ENCODE measurements around the gene COL16A1. TPM values are rescaled to one million over a fixed set of nuclear protein-coding genes. Genes with fewer than 3 reads are reported as not detected.
A peak's percentile ranks its signal among the peaks of the same experiment; 100 is the strongest.

The COL16A1 gene
- total RNA-seq, 2 experiments from 2014 or later = 0.14 TPM; not detected in 1

DNA sequence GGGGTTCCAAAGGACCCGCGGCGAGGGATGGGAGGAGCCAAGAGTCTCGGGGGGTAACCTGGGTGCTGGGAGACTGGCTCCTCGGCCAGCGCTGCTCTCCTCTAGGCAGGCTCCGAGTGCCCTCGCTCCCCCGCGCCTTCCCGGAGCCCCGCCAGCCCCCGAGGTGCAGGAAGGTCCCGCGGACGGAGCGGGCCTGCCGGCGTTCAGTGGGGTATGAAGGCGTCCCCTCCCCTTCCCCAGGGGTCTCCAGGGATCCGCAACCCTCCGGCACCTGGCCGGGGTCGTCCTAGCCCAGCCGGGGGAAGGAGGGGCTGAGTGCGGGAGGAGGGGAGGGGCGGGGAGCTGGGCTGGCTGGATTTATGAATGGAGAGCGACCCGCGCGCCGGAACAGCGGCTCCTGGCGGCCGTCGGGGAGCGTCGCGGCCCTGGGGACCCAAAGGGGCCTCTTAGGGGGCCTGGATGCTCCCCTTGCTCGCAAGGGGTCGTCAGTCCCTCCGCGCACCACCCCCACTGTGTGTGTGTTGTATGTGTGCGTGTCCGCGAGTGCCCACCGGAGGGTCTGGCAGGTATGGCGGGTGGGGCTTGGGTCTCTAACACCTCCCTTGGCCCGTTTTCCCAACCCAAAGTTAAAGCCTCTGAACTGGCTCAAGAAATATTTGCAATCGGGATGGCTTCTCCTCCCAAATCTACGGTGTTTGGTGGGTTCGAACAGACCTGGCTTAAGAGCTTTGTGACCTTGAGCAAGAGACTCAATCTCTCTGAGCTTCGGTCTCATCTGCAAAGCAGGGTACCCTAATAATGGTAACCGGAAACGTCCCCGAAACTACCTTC is 85.7 kb downstream of the COL16A1 start:
- Mint-ChIP-seq H3K4me1 (peaks cover 2% of the 10 kb centered on the region), H3K27me3 (peaks cover 24% of the 10 kb centered on the region), H3K36me3 (no peaks in the 10 kb centered on the region), H3K27ac (no peak overlapping the region), H3K9me3 (no peaks in the 10 kb centered on the region), H3K4me3 (no peak overlapping the region)
- POLR2A ChIA-PET = no interaction called here
- ATAC-seq (ENCODE audit: low read depth) = peak; percentile 62
- DNase-seq = peak; percentile 65

DNA sequence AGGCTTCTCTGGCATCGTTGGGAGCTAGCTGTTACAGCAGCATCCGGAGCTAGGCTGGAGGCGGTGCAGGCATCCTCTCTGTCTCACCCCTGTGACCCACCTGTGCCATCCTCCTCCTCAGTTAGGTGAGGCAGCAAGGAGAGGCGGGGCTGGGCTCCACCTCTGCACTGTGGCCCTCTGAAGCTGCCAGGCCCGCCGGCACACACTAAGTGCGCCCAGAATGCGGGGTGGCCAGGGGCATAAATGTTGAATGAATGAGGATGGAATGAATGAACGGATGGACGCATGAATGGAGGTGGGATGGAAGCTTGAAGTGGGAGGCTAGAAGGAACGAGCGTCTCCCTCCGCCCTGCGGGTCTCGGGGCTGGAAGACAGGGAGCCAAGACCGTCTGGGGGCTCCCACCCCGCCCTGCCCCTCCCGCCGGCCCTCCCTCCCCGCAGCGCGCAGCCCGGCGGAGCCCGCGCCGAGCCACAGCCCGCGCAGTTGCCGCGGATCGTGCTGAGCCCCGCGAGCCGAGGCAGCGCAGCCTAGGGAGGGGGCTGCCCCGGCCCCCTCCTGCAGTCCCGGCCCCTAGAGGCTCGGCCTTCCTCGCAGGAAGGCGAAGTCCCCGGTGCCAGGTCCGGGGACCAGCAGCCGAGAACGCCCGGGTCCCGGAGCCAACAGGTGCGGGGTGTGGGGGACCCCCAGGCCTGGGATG is 86.5 kb downstream of the COL16A1 start, which contains the start of gene HCRTR1:
Gene HCRTR1, plus strand, starts transcription at position 472 of the 698 bp plus-strand sequence. CDS start 1,504 bp downstream, outside the sequence.
- ATAC-seq (ENCODE audit: low read depth) = no peak

GRCh38 chr1:31615939-31616338 is 87.9 kb downstream of the COL16A1 start:
- POLR2A ChIA-PET = no interaction called here
- no peak for DNase-seq
- ATAC-seq (ENCODE audit: low read depth) = no peak
- Mint-ChIP-seq H3K27me3 (peaks cover 24% of the 10 kb centered on the region), H3K9me3 (no peaks in the 10 kb centered on the region), H3K36me3 (no peaks in the 10 kb centered on the region), H3K4me1 (peaks cover 2% of the 10 kb centered on the region), H3K4me3 (no peak overlapping the region), H3K27ac (no peak overlapping the region)

More for the DNA sequence above, 86.5 kb downstream of the COL16A1 start, which contains the start of gene HCRTR1:
- no peak for DNase-seq
- no peak within 1 kb of the TSS for H3K27ac Mint-ChIP-seq
- no peaks in the 10 kb centered on the region for H3K36me3 Mint-ChIP-seq
- H3K4me1 Mint-ChIP-seq = peaks cover 2% of the 10 kb centered on the region
- H3K27me3 Mint-ChIP-seq = peaks cover 24% of the 10 kb centered on the region
- POLR2A ChIA-PET = interaction anchor here (1.0 kb wide), 1 partner anchor 27 kb away, joined by 3 read pairs; the partner anchor contains the start of gene PEF1
- no peaks in the 10 kb centered on the region for H3K9me3 Mint-ChIP-seq
- H3K4me3 Mint-ChIP-seq = no peak within 1 kb of the TSS

DNA sequence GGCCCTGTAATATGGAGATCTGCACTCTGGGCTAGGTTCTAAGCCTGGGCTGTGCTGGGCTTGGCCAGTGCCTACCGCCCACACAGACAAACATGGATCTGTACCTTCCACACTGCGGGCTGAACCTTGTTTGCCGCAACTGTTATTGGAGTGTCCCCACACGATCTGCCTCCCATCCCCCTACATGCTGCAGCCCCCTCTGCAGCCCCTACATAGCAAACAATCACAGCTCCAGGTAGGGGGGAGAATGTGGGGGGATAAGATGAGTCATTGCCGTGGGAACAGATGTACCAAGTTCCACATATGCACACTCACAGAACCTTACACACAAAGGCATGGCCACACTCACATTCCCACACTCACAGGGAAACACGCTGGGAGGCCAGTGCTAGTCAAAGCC is 88.4 kb downstream of the COL16A1 start:
- no peaks in the 10 kb centered on the region for H3K9me3 Mint-ChIP-seq
- peaks cover 27% of the 10 kb centered on the region for H3K27me3 Mint-ChIP-seq
- POLR2A ChIA-PET = no interaction called here
- no peaks in the 10 kb centered on the region for H3K36me3 Mint-ChIP-seq
- no peak overlapping the region for H3K4me3 Mint-ChIP-seq
- DNase-seq = no peak
- H3K4me1 Mint-ChIP-seq = peaks cover 2% of the 10 kb centered on the region
- H3K27ac Mint-ChIP-seq = no peak overlapping the region
- no peak for ATAC-seq (ENCODE audit: low read depth)

DNA sequence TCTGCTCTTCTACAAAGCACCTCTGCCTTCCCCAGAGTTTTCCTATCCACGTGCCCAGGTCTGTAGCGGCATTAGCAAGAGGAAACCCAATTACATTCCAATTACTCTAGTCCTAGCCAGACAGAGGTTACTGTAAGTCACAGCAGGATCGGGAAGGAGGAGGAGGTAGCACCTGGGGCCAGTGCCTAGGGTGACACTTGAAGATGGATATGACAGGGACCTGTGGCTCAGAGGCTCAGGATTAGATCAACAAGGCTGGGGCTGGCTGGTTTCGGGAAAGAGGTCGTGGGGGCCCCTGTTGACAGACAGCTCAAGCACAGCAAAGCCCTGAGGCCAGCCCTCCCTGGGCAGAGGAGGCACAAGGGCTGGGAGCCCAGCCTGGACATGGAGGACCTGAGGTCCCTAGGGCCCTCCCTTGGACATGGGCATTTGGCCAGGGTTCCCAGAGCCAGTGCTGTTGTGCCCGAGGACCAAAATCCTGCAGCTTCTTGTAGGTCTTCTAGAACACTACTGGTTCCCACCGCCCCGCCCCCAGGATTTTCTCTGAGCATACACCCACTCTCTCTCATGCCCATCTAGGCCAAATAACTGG is 89.3 kb downstream of the COL16A1 start:
- Mint-ChIP-seq H3K4me3 (no peak overlapping the region), H3K27ac (no peak overlapping the region), H3K27me3 (peaks cover 32% of the 10 kb centered on the region), H3K9me3 (no peaks in the 10 kb centered on the region), H3K4me1 (peaks cover 2% of the 10 kb centered on the region), H3K36me3 (no peaks in the 10 kb centered on the region)
- no peak for ATAC-seq (ENCODE audit: low read depth)
- POLR2A ChIA-PET = no interaction called here
- no peak for DNase-seq

- Mint-ChIP-seq H3K9me3 (no peaks in the 10 kb centered on the region), H3K27me3 (peaks cover 11% of the 10 kb centered on the region), H3K36me3 (no peaks in the 10 kb centered on the region), H3K4me1 (peaks cover 4% of the 10 kb centered on the region), H3K27ac (no peak overlapping the region), H3K4me3 (no peak overlapping the region)
- POLR2A ChIA-PET = no interaction called here
- ATAC-seq (ENCODE audit: low read depth) = no peak
- DNase-seq = no peak
Observed at GRCh38 chr1:31609514-31610118, 94.2 kb downstream of the COL16A1 start.

DNA sequence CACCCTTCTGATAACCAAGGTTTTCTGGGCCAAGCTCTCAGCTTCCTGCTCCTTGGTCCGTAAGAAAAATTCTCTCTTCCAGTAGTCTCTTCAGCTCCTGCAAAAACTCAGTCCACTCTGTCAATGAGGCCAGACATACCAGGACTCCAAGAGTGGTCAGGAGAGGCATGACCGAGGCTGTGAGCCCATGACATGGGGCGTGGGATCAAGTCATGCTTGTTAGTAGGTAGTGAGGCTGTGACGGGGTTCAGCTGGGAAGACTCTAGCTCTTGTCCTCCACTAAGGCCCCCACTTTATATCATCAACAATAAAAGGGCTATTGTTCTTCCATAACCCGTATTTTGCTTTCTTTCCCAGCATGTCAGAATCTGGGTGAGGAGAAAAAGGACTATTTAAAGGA is 96.5 kb downstream of the COL16A1 start:
- POLR2A ChIA-PET = no interaction called here
- DNase-seq = no peak

GRCh38 chr1:31605908-31606427 is 97.8 kb downstream of the COL16A1 start:
- H3K27me3 Mint-ChIP-seq = peaks cover 26% of the 10 kb centered on the region
- POLR2A ChIA-PET = no interaction called here
- ATAC-seq (ENCODE audit: low read depth) (peak; percentile 47), DNase-seq (no peak)
- no peak overlapping the region for H3K27ac Mint-ChIP-seq
- no peak overlapping the region for H3K4me3 Mint-ChIP-seq
- H3K4me1 Mint-ChIP-seq = peaks cover 4% of the 10 kb centered on the region
- no peaks in the 10 kb centered on the region for H3K9me3 Mint-ChIP-seq
- no peaks in the 10 kb centered on the region for H3K36me3 Mint-ChIP-seq

More for the DNA sequence above, 96.5 kb downstream of the COL16A1 start:
- Mint-ChIP-seq H3K9me3 (no peaks in the 10 kb centered on the region), H3K4me3 (no peak overlapping the region), H3K4me1 (peaks cover 4% of the 10 kb centered on the region), H3K27ac (no peak overlapping the region), H3K27me3 (peaks cover 21% of the 10 kb centered on the region), H3K36me3 (no peaks in the 10 kb centered on the region)
- no peak for ATAC-seq (ENCODE audit: low read depth)

Other genes starting within 250 kb of the COL16A1 start
- gene TINAGL1, start 127.5 kb downstream of the COL16A1 start, total RNA-seq = not detected
- not detected for gene HCRTR1, start 86.3 kb downstream of the COL16A1 start, total RNA-seq
- gene PEF1, start 59.1 kb downstream of the COL16A1 start, total RNA-seq = 10 to 100 TPM; 47.2 TPM
- gene ADGRB2, start 60.3 kb upstream of the COL16A1 start, total RNA-seq = under 1 TPM; 0.74 to 0.75 TPM
- gene SPOCD1, start 112.0 kb upstream of the COL16A1 start, total RNA-seq = under 1 TPM; 0.34 to 0.36 TPM
- 100 to 1,000 TPM; 356 to 363 TPM for gene PTP4A2, start 234.4 kb upstream of the COL16A1 start, total RNA-seq

All from activated naive CD8-positive, alpha-beta T cell treated with anti-CD3 and anti-CD28 coated beads, Interleukin-2, amount 10 ng/mL, durations not matched to agents 7 days and 5 days (primary cell).